H1 (cell line): ENCODE measurements around the gene ALDH5A1. TPM values are rescaled to one million over a fixed set of nuclear protein-coding genes. Genes with fewer than 3 reads are reported as not detected.

Experiments
- CTCF ChIA-PET: fragments of 300-600 bp; sonication (Branson Sonifier 250); formaldehyde crosslinking; loops from one replicate; lab custom pipeline; 2021; ENCODE audit not compliant: partially characterized antibody; lab: Charles Lee
- POLR2A ChIA-PET: fragments of 300-600 bp; sonication (Branson Sonifier 250); formaldehyde crosslinking; loops from one replicate; lab custom pipeline; 2021; ENCODE audit warnings: inconsistent platforms; ENCODE audit not compliant: partially characterized antibody; lab: Charles Lee
- DNase-seq, 2 experiments: peaks; one replicate each; pipeline versions ENCODE4 v3.0.0 to v3.0.0-alpha.2; 2010 to 2022; ENCODE audit warnings: low spot score in 2 of 2, low read depth in 1 of 2, mixed read lengths in 1 of 2
- FAIRE-seq: peaks from 2 replicates; lab custom pipeline; 2011; peaks lifted over from hg19 to GRCh38; lab: Jason Lieb, UNC
- H2AFZ ChIP-seq: 2 replicates; pipeline ENCODE4 v1.8.1; 2012; ENCODE audit warnings: low read length, inconsistent platforms
- H2AK5ac ChIP-seq: 2 replicates; pipeline ENCODE4 v1.6.1; 2013; ENCODE audit warnings: low read depth, low read length
- H2BK120ac ChIP-seq: replicated peaks from 2 replicates; pipeline ENCODE3; 2013; ENCODE audit warnings: low read depth, low read length, inconsistent platforms
- H2BK12ac ChIP-seq: 2 replicates; pipeline ENCODE4 v1.6.1; 2013; ENCODE audit warnings: low read depth, low read length
- H2BK15ac ChIP-seq: 2 replicates; pipeline ENCODE4 v1.6.1; 2013; ENCODE audit warnings: low read length
- H2BK20ac ChIP-seq: 2 replicates; pipeline ENCODE4 v1.6.1; 2013; ENCODE audit warnings: low read length
- H2BK5ac ChIP-seq: 2 replicates; pipeline ENCODE4 v1.6.1; 2013; ENCODE audit warnings: low read depth, low read length
- H3K14ac ChIP-seq: 2 replicates; pipeline ENCODE4 v1.6.1; 2013; ENCODE audit warnings: inconsistent platforms; ENCODE audit not compliant: insufficient read length
- H3K18ac ChIP-seq: 2 replicates; pipeline ENCODE4 v1.6.1; 2013; ENCODE audit warnings: low read length; ENCODE audit errors: extremely low read depth
- H3K23ac ChIP-seq: 2 replicates; pipeline ENCODE4 v1.6.1; 2013; ENCODE audit warnings: inconsistent platforms; ENCODE audit not compliant: insufficient read length
- H3K23me2 ChIP-seq: 2 replicates; pipeline ENCODE4 v1.6.1; 2013; ENCODE audit warnings: low read depth, low read length
- H3K27ac ChIP-seq: 2 replicates; pipeline ENCODE4 v1.6.1; 2011; ENCODE audit warnings: low read depth, low read length, inconsistent platforms
- H3K27me3 ChIP-seq, 4 experiments: replicated peaks in 1 of 4; 1 replicate in 1 of 4; 2 replicates in 3 of 4; pipeline versions ENCODE4 v1.6.1 to v1.8.1; 2011 to 2013; ENCODE audit warnings: low read length in 3 of 4, mild to moderate bottlenecking in 3 of 4, inconsistent platforms in 2 of 4, mixed read lengths in 2 of 4, moderate library complexity in 1 of 4; ENCODE audit not compliant: control insufficient read depth in 3 of 4, insufficient read depth in 3 of 4; ENCODE audit errors: extremely low read depth in 1 of 4
- H3K36me3 ChIP-seq, 4 experiments: 2 replicates each; pipeline versions ENCODE4 v1.6.1 to v1.8.1; 2011 to 2013; ENCODE audit warnings: mild to moderate bottlenecking in 4 of 4, low read length in 3 of 4, moderate library complexity in 2 of 4, control low read depth in 1 of 4, inconsistent platforms in 1 of 4; ENCODE audit not compliant: insufficient read depth in 4 of 4, control insufficient read depth in 2 of 4
- H3K4ac ChIP-seq: replicated peaks from 2 replicates; pipeline ENCODE3; 2013; ENCODE audit warnings: low read length, low read depth, mixed read lengths, inconsistent platforms; ENCODE audit not compliant: insufficient read length
- H3K4me1 ChIP-seq, 4 experiments: replicated peaks in 1 of 4; 1 replicate in 1 of 4; 2 replicates in 3 of 4; pipeline versions ENCODE4 v1.6.1 to v1.8.1; 2011 to 2013; ENCODE audit warnings: low read length in 3 of 4, inconsistent platforms in 2 of 4, mixed read lengths in 1 of 4; ENCODE audit not compliant: insufficient read depth in 4 of 4, control insufficient read depth in 3 of 4
- H3K4me2 ChIP-seq, 2 experiments: 2 replicates each; pipeline versions ENCODE4 v1.6.1 to v1.8.1; 2011 to 2013; ENCODE audit warnings: low read depth in 2 of 2, low read length in 2 of 2, control low read depth in 1 of 2, inconsistent platforms in 1 of 2, mild to moderate bottlenecking in 1 of 2; ENCODE audit not compliant: insufficient read depth in 1 of 2
- H3K4me3 ChIP-seq, 4 experiments: fragments of 200-600, 300-600 bp in 1 of 4; sonication (generic), shearing (Covaris generic), sonication (Bioruptor Twin) in 1 of 4; 2 replicates each; pipeline versions ENCODE4 v1.5.1 to v1.8.1; 2011 to 2016; ENCODE audit warnings: low read length in 4 of 4, low read depth in 3 of 4, control low read depth in 2 of 4, inconsistent platforms in 2 of 4, mild to moderate bottlenecking in 2 of 4, mixed read lengths in 1 of 4, moderate library complexity in 1 of 4; ENCODE audit not compliant: insufficient read depth in 2 of 4; ENCODE audit errors: extremely low read depth in 1 of 4
- H3K56ac ChIP-seq: replicated peaks from 2 replicates; pipeline ENCODE3; 2013; ENCODE audit warnings: low read depth, mild to moderate bottlenecking, mixed read lengths, low read length, inconsistent platforms; ENCODE audit not compliant: insufficient read length
- H3K79me1 ChIP-seq: 2 replicates; pipeline ENCODE4 v1.6.1; 2013; ENCODE audit warnings: low read depth, low read length, control low read depth
- H3K79me2 ChIP-seq, 2 experiments: 2 replicates each; pipeline versions ENCODE4 v1.6.1 to v1.8.1; 2012 to 2013; ENCODE audit warnings: low read length in 2 of 2, mild to moderate bottlenecking in 2 of 2, inconsistent platforms in 1 of 2; ENCODE audit not compliant: insufficient read depth in 2 of 2, control insufficient read depth in 1 of 2
- H3K9ac ChIP-seq, 4 experiments: replicated peaks in 1 of 4; 1 replicate in 1 of 4; 2 replicates in 3 of 4; pipeline versions ENCODE4 v1.6.1 to v1.8.1; 2011 to 2013; ENCODE audit warnings: low read depth in 3 of 4, low read length in 3 of 4, control low read depth in 2 of 4, mild to moderate bottlenecking in 2 of 4, moderate library complexity in 2 of 4, inconsistent platforms in 1 of 4; ENCODE audit errors: extremely low read depth in 1 of 4
- H3K9me3 ChIP-seq, 2 experiments: 2 replicates each; pipeline versions ENCODE4 v1.6.1 to v1.8.1; 2012 to 2013; ENCODE audit warnings: mild to moderate bottlenecking in 2 of 2, moderate library complexity in 2 of 2, control low read depth in 1 of 2, inconsistent platforms in 1 of 2, low read depth in 1 of 2, low read length in 1 of 2, mixed read lengths in 1 of 2; ENCODE audit not compliant: insufficient read depth in 2 of 2
- H4K20me1 ChIP-seq, 2 experiments: replicated peaks in 1 of 2; 2 replicates each; pipeline versions ENCODE3 to v1.8.1; 2011 to 2013; ENCODE audit warnings: inconsistent platforms in 2 of 2, low read length in 2 of 2, mild to moderate bottlenecking in 1 of 2; ENCODE audit not compliant: insufficient read depth in 2 of 2, control insufficient read depth in 1 of 2
- H4K5ac ChIP-seq: 2 replicates; pipeline ENCODE4 v1.6.1; 2013; ENCODE audit warnings: low read length, low read depth, mixed read lengths, inconsistent platforms; ENCODE audit not compliant: insufficient read length
- H4K8ac ChIP-seq: 2 replicates; pipeline ENCODE4 v1.8.0; 2013; ENCODE audit warnings: mild to moderate bottlenecking, moderate library complexity, low read length, inconsistent platforms; ENCODE audit not compliant: insufficient read depth; ENCODE audit errors: extremely low read depth
- H4K91ac ChIP-seq: replicated peaks from 2 replicates; pipeline ENCODE3; 2013; ENCODE audit warnings: low read length, mixed read lengths, inconsistent platforms; ENCODE audit not compliant: insufficient read length
- BCL11A ChIP-seq, 2 experiments: IDR thresholded peaks; one replicate each; pipeline ENCODE4 v1.6.1; 2011; ENCODE audit warnings: low read depth in 2 of 2, low read length in 2 of 2, mild to moderate bottlenecking in 2 of 2
- EP300 ChIP-seq, 2 experiments: IDR thresholded peaks; 1 replicate in 1 of 2; 2 replicates in 1 of 2; pipeline ENCODE4 v1.6.1; 2011 to 2012; ENCODE audit warnings: low read depth in 2 of 2, low read length in 2 of 2, mild to moderate bottlenecking in 2 of 2, borderline replicate concordance in 1 of 2, inconsistent platforms in 1 of 2, moderate library complexity in 1 of 2
- EZH2 ChIP-seq: fragments of 200-600 bp; sonication (generic); IDR thresholded peaks from 2 replicates; pipeline ENCODE4 v1.7.1; 2012; ENCODE audit warnings: low read depth, mild to moderate bottlenecking, moderate library complexity, low read length, inconsistent platforms; ENCODE audit not compliant: severe bottlenecking
- GABPA ChIP-seq: IDR thresholded peaks from 2 replicates; pipeline ENCODE4 v1.6.1; 2011; ENCODE audit warnings: mild to moderate bottlenecking, low read length, moderate library complexity, borderline replicate concordance; ENCODE audit not compliant: insufficient read depth
- HDAC2 ChIP-seq, 2 experiments: fragments of 300-600 bp in 1 of 2; sonication (generic) in 1 of 2; IDR thresholded peaks; 2 replicates each; pipeline ENCODE4 v1.6.1; 2011 to 2012; ENCODE audit warnings: low read depth in 2 of 2, low read length in 2 of 2, mild to moderate bottlenecking in 2 of 2, moderate library complexity in 2 of 2, borderline replicate concordance in 1 of 2, inconsistent platforms in 1 of 2
- HDAC6 ChIP-seq: IDR thresholded peaks from one replicate; pipeline ENCODE4 v1.7.1; 2012; ENCODE audit warnings: low read depth, mild to moderate bottlenecking, inconsistent platforms, low read length, moderate library complexity
- JUN ChIP-seq: IDR thresholded peaks from 2 replicates; pipeline ENCODE4 v1.6.1; 2011; ENCODE audit warnings: low read depth, mild to moderate bottlenecking, improper control_type of control experiment, low read length
- JUND ChIP-seq: IDR thresholded peaks from 2 replicates; pipeline ENCODE4 v1.6.1; 2011; ENCODE audit warnings: mild to moderate bottlenecking, improper control_type of control experiment, low read length
- SIX5 ChIP-seq: IDR thresholded peaks from 2 replicates; pipeline ENCODE4 v1.6.1; 2011; ENCODE audit warnings: mild to moderate bottlenecking, low read depth, low read length
- TBP ChIP-seq: IDR thresholded peaks from 2 replicates; pipeline ENCODE4 v1.6.1; 2011; ENCODE audit warnings: low read depth, low read length, improper control_type of control experiment
- TEAD4 ChIP-seq: IDR thresholded peaks from 2 replicates; pipeline ENCODE4 v1.6.1; 2012; ENCODE audit warnings: low read depth, low read length, inconsistent platforms, mixed read lengths
- WGBS, 2 experiments: shearing (Covaris generic) in 1 of 2; methylation state at CpG; one replicate each; pipeline versions ENCODE4 v1.1.6 to v1.1.7; 2013 to 2015; ENCODE audit warnings: low lambda C conversion rate in 2 of 2, mixed read lengths in 2 of 2, inconsistent platforms in 1 of 2, low coverage in 1 of 2, missing lambda C conversion rate in 1 of 2; ENCODE audit not compliant: insufficient replicate concordance in 2 of 2, insufficient coverage in 1 of 2, insufficient read length in 1 of 2; ENCODE audit errors: extremely low coverage in 1 of 2, missing lambda C conversion rate in 1 of 2; 5-methylcytosine and 5-hydroxymethylcytosine counted together
- polyA plus RNA-seq, 7 experiments: library from polyadenylated mRNA; depleted of rRNA in 3 of 7; stranded (reverse) in 5 of 7; unstranded in 2 of 7; fragments of >200 nt in 5 of 7; fragments of 200-250 nt in 2 of 7; gene quantifications; 1 replicate in 5 of 7; 2 replicates in 1 of 7; 4 replicates in 1 of 7; pipeline versions ENCODE4 v1.2.1 to v1.2.3, GENCODE V29; 2011 to 2013; ENCODE audit warnings: missing spikeins in 2 of 7, mixed read lengths in 2 of 7
- total RNA-seq: library from RNA; stranded (reverse); fragmentation: NEBNext Ultra II Directional; extraction: Animal tissue kit (Norgen Biotek cat#: 25700); gene quantifications from 2 replicates; pipeline ENCODE4 v1.2.1, GENCODE V29; 2021

Gene ALDH5A1
- total and polyA plus RNA-seq, 2 of the 8 experiments (the other 6 are each of a cell fraction or from before 2014, with no cell fraction given): 1.5 to 2.4 TPM

DNA sequence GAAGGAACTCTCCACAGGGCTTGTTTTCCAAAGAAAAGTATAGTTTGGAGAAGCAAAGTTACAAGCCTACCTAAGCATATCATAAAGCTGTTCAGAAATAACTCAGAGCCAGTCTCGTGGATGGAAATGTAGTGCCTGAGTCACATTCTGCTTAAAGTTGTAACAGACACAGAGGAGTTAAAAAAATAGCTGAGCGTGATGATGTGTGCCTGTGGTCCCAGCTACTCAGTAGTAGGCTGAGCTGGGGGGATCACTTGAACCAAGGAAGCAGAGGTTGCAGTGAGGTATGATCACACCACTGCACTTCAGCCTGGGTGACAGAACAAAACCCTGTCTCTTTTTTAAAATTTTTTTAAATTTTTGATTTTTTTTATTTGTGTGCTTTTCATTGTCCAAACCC lies 6.6 kb downstream of the ALDH5A1 start:
- H2BK12ac ChIP-seq: no peak overlapping the region
- no peaks in the 10 kb centered on the region for H3K23me2 ChIP-seq
- no peak overlapping the region for H3K14ac ChIP-seq
- no peak overlapping the region for H3K27ac ChIP-seq
- H3K23ac ChIP-seq: no peak overlapping the region
- no peaks in the 10 kb centered on the region for H3K36me3 ChIP-seq
- H2BK5ac ChIP-seq: no peak overlapping the region
- ChIA-PET CTCF (interaction anchor here (0.8 to 1.3 kb wide), 5 partner anchors 11 to 104 kb away, joined by 3 to 6 read pairs (median 3); no protein-coding TSS in a partner anchor), POLR2A (interaction anchor here (0.8 to 1.3 kb wide), 2 partner anchors 8 to 49 kb away, joined by 3 to 5 read pairs; no protein-coding TSS in a partner anchor)
- no peak overlapping the region for H3K18ac ChIP-seq
- no peak for DNase-seq
- no peak overlapping the region for H3K4me3 ChIP-seq
- H3K4ac ChIP-seq: no peak overlapping the region
- H2BK20ac ChIP-seq: no peak overlapping the region
- H2AK5ac ChIP-seq: no peak overlapping the region
- H4K91ac ChIP-seq: no peak overlapping the region
- 90% methylated on average over 2 of the region's 2 CpGs; no CpG with 5 or more reads in 1 of the 2 experiments for WGBS, 2 experiments
- no peaks in the 10 kb centered on the region for H3K79me1 ChIP-seq
- no peaks in the 10 kb centered on the region for H4K20me1 ChIP-seq
- H3K79me2 ChIP-seq: no peaks in the 10 kb centered on the region
- H2AFZ ChIP-seq: no peak overlapping the region
- no peak for FAIRE-seq
- peaks cover 0 to 4% (median under 1%) of the 10 kb centered on the region in 4 experiments; a peak in 3 of 7 replicates for H3K27me3 ChIP-seq
- H4K5ac ChIP-seq: no peak overlapping the region
- H3K4me2 ChIP-seq: no peak overlapping the region
- no peak overlapping the region for H4K8ac ChIP-seq
- 0 out of 4 replicates have a peak, but pooled peaks cover 0 to 2% of the 10 kb centered on the region in 2 experiments for H3K9me3 ChIP-seq
- H2BK120ac ChIP-seq: no peak overlapping the region
- no peak overlapping the region for H2BK15ac ChIP-seq
- no peak overlapping the region for H3K56ac ChIP-seq
- TF ChIP-seq EZH2 (no peak), JUND (no peak), GABPA (no peak), SIX5 (no peak), TBP (no peak), JUN (no peak), HDAC2 (IDR thresholded peaks at IDR 0.05; ENCODE audit: borderline replicate concordance in 1 of 2, low read depth in 2 of 2, low read length in 2 of 2) (no peak), EP300 (IDR thresholded peaks at IDR 0.05; ENCODE audit: borderline replicate concordance in 1 of 2, low read depth in 2 of 2, low read length in 2 of 2) (no peak), HDAC6 (no peak), TEAD4 (no peak), BCL11A (IDR thresholded peaks at IDR 0.05; ENCODE audit: low read depth in 2 of 2, low read length in 2 of 2) (no peak)
- H3K4me1 ChIP-seq: no peaks in the 10 kb centered on the region; a peak in 1 of 7 replicates
- no peak overlapping the region for H3K9ac ChIP-seq
